ENCODE measurements around the gene TMEM171.

The TMEM171 gene, protein sequence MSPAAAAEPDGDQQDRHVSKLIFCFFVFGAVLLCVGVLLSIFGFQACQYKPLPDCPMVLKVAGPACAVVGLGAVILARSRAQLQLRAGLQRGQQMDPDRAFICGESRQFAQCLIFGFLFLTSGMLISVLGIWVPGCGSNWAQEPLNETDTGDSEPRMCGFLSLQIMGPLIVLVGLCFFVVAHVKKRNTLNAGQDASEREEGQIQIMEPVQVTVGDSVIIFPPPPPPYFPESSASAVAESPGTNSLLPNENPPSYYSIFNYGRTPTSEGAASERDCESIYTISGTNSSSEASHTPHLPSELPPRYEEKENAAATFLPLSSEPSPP

DNA sequence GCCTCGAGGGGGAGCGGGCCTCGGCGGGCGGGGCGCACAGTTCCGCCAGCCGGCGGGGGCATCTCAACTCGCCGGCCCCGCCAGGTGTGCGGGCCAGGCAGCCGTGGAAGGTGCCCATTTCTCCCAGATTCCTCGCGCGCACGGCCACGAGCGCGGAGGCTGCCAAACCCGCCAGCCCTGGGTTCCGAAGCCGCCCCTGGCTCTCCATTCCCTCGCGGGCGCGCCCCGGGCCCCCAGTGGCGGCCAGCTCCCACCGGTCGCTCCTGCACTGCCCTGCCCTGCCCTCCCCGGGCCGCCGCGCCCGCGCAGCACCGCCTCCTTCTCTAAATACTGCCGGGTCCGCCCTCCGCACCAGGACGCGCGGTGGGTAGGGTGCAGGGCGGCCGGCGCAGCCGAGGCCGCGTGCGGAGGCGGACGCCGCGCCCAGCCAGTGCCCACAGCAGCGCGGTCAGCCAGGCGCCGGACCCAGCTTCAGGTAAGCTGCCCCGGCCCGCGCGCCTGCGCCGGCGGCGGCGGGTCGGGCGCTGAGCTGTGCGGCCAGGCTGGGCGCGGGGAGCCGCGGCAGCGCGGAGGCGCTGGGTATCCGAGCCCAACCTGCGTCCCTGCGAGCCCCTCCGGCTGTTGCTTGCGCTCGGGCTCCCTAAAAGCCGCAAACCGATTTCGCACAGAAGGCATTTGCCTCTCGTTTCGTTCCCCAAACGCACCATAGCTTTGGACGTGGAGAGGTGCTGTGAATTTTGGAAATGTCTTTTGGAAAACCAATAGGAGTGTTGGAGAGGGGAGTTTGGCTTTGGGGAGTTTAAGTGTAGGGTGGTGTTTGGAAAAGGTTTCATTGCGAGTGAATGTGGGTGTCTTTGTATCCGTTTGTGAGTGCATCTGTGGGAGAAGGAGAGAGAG lies at the start of gene TMEM171:
Gene TMEM171 (plus strand): TSS at position 354 of the 897 bp plus-strand sequence. CDS start 2,799 bp downstream, outside the sequence.
- no peak for DNase-seq

DNA sequence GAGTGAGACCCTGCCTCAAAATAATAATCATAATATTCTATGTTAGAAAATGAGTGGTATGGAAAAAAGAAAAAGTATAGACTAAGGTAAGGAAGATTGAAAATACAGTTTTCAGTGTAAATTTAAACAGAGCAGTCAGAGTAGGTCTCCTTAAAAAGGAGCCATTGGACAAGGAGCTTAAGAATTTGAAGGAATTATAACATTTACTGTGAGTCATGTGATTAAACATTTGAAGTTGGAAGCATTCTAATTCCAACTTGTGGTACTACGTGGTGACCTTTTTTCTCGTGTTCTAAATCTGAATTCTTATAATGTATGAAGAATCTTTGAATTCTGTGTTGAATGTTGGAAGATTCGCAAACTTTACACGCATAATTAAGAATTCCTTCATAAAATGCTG lies 39.3 kb upstream of the TMEM171 start:
- DNase-seq: no peak

DNA sequence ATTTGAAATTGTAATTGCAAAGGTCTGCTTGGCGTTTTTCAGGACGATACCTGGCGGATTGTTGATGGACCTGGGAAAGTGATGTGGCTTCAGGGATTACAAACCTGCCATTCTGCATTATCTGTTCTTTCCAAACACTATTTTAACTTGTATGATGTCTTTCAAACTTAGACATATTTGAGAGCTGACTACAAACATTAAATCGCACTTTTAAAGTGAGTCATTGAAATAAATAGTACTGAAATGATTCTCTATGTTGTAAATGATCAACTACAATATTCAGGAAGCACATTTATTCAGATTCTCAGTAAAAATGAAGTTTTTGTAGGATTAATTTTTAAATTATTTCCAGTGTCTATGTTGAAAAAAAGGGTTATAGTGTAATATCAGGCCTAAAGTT lies 32.3 kb upstream of the TMEM171 start:
- DNase-seq: no peak

DNA sequence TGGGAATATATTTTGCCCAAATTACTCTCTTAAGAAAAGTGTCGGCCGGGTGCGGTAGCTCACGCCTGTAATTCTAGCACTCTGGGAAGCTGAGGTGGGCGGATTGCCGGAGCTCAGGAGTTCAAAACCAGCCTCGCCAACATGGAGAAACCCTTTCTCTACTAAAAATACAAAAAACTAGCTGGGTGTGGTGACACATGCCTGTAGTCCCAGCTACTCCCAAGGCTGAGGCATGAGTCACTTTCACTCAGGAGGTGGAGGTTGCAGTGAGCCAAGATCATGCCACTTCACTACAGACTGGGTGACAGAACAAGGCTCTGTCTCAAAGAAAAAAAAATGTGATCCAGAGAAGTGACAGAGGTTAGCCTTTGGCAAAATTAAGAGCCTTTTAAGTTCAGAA lies 26.4 kb upstream of the TMEM171 start:
- no peak for DNase-seq

DNA sequence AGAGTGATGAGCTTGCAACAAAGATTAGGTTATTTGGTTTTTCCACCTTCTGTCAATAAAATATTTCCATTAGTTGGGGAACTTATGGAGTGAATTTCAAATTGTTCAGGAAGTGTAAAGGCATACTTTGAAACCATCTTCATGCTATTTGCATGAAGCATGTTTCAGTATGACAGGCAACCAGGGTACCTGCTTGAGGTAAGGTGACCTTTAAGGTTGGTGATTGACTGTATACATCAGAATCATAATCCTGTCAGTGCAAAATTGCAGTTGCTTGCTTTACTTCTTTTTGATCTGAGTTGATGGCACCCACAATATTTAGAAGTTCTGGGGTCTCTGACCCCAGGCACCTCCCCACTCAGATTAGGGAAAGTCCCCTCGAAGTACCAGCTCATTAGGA lies 26.0 kb upstream of the TMEM171 start:
- DNase-seq: no peak

DNA sequence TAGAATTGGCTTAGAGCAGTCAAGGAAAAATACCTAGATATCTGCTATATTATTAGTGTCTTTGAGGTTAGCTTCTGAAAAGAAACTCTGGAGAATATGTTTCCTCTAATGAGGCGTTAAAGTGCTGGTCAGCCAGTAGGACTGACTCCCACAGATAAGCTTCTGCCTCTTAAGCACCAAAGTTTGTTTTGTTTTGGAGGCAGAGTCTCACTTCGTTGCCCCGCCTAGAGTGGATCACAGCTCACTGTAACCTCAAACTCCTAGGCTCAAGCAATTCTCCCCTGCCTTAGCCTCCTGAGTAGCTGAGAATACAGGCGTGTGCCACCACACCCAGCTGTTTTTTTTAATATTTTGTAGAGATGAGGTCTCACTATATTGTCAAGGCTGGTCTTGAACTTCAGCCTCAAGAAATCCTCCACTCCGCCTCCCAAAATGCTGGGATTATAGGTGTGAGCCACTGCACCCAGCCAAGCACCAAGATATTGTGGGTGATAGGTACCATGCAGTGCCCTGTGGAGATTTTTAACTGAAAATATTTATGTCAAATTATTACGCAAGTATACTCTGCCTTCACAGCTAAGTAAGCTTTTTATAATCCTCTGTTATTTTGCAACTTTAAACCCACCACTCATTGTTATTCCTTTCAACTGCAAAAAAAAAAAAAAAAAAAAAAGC lies 24.7 kb upstream of the TMEM171 start:
- DNase-seq: no peak

DNA sequence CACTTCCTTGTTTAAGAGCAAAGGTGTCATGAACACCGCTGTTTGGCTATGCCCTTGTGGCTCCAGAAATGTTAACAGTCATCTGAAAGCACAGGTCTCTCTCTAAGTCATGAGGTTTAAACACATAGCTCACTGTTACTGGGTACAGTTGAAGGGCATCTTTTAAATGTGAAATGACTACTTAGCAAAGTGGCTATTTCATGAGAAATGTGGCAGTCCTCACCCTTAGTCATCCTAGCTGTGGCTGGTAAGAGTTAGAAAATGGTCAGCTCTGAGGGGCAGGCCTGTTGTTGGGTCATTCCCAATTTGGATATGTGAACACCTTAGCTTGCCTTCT lies 24.2 kb upstream of the TMEM171 start:
- no peak for DNase-seq

DNA sequence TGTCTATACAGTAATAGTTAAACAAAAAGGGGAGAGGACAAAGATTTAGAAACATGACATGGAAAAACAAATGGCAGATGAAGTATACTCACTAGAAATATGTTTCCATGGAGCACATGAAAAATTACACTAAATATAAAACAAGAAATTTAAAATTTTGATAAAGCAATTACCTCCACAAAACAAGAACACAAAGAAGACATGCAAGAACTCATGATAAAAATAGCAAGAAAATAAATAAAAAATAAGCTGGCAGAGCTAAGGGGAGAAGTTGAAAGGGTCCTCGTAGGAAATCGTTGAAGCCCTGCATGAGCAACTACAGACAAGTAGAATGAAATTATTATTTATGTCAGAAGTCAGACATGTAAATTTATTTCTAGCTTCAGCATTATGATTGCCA lies 22.6 kb upstream of the TMEM171 start:
- no peak for DNase-seq

DNA sequence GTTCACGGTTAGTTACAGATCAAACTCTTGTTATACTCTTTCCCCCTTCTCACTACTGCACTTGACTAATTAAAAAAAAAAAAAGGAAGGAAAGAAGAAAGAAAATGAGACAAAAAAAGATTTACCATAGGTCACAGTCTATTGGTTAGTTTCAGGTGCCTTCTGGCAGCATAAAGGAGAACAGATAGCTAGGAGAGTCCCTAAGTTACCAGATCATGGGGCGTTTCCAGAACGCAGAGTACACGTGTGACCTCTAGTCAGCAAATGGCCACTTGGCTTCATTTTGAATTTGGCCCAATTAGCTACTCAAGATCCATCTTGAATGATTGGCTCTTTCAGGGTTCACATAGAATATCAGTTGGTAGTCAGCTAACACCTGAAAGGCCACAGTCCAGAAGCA lies 20.3 kb upstream of the TMEM171 start:
- DNase-seq: no peak

DNA sequence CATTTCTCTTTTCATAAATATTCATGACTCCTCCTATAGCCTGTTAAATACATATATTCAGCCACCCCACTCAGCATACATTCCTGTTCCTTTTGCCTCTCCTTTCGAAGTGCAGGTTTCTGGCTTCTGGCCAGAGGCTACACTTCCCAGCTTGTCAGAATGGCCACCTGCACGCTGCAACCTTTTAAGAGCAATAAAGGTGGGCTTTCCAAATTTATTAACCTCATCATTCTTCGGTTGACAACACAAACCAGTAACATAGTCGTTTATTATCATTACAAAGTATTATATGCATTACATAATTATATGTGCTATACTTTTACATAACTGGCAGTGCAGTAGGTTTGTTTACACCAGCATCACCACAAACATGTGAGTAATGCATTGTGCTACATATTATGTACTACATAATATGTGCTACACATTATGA lies 16.5 kb upstream of the TMEM171 start:
- DNase-seq: no peak

DNA sequence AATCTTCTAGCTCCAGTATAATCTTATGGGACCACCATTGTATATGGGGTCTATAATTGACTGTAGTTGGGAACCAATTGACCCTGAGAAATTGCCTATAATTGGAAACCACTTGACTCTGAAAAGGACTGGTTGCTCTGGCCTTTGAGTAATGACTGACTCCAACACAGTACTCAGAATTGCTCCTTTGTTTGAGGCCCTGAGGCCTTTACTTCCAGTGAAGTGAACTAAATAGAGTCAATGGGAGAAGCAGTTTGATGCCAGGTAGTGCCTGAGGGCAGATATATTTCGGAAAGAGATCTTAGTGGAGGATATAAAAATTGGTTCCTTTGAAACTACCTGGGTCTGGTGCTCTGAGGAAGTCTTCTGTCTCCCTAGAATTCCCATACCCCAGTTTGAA lies 16.0 kb upstream of the TMEM171 start:
- no peak for DNase-seq

DNA sequence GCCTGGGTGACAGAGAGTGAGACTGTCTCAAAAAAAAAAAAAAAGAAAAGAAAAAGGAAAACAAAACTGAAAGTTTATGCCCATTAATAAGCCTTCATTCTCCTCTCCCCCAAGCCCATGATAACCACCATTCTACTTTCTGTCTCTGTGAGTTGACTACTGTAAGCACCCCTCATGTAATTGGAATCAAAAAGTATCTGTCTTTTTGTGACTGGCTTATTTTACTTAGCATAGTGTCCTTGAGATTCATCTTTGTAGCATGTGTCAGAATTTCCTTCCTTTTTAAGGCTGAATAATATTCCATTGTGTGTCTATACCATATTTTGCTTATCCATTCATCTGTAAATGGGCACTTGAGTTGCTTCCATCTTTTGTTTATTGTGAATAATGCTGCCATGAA lies 14.0 kb upstream of the TMEM171 start:
- no peak for DNase-seq

DNA sequence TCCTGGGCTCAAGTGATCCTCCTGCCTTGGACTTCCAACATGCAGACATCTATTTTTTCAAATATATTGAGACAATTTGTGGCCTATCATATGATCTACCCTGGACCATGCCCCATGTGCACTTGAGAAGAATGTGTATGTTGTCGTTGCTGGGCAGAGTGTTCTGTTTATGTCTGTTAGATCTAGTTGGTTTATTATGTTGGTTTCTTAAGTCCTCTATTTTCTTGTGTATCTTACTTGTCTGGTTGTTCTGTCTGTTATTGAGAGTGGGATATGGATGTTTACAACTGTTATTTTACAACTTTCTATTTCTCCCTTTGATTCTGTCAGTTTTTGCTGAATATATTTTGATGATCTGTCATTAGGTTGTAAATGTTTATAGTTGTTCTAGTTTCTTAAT lies 10.2 kb upstream of the TMEM171 start:
- DNase-seq: no peak

DNA sequence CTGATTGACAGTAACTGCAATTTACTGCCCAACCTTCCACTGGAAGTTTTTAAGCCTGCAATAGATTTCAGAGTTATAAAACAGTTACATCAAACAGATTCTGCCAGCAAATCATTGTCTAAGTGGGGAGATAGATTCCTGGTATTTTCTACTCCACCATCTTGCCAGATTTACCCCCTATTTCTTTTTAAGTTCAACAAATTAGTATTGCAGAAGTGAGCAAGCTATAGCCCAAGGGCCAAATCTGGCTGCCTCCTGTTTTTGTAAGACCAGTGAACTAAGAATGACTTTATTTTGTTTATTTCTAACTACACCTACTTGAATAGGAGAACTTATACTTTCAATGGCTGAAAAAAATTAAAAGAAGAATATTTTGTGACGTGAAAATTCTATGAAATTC lies 8.8 kb upstream of the TMEM171 start:
- no peak for DNase-seq

DNA sequence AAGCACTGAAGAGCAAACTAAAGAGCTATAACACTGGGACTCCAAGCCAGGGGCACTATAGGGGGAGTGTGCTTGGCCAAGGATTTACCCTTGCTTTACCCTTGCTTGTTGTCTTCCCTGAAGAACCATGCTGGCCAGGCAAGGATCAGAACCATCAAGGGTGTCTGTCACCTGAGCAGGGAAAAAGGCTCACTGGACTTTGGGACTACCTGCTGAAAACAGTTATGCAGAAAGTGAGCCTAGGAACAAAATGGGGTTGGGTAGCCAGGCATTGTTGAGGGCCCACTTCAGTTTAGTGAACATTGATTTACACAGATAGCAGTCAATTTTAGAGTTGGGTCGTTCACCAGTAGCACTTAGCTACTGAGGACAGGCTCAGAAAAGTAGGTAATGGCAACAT lies 8.0 kb upstream of the TMEM171 start:
- no peak for DNase-seq

DNA sequence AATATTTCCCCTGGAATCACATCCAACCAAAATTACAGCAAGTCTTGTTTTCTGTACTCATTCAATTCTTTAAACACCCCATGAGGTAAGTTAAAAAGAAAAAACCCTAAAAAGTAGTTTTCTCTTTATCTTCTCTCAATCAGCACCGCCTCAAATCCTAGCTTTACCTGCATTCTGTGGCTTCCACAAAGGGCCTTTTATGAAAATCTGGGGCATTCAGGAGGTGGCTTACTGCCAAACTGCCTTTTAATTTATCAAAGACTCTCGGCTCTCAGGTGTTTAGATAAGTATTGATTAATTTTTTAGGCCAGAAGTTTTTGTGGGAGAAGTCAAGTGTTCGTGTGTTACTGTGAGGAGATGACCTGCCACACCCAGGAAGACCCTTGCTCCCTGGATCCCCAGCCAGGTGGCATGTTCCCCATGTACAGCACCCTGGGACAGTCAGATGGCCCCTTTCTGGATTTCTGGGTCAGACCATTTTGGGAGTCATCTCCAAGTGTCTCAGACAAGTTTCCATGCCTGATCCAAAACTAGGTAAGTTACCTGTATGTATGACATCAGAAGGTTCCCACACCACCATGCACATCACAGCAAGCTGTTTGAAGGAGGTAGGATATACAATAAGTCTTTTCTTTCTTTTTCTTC lies 6.2 kb upstream of the TMEM171 start:
- DNase-seq: no peak

DNA sequence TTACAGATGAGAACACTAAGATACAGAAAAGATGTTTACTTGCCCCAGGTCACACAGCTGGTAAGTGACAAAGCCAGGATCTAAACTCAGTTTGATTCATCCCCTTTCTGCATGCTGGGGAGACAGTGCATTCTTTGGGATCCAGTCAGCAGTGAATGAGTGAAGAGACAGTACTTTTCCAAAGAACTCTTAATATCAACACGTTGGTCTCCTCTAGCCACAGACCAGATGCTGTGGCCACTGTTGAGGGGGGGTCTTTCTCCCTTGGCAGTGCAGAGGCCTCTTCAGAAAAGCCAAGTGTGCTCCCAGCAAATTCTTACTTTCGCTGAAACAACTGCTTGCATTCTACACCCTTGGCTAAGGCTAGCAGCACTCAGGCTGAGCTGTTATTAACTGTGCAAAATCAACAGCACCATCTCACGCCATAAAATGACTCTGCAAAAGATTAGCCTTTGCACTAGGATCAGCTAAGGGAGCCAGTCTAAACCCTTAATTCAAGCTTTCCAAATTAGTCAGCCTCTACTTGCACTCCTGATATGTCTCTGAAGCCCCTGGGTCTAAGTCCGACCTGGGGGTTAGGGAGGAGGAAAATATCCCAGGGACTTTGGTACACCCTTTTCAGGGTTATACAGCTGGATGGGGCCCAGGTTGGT lies 4.8 kb upstream of the TMEM171 start:
- no peak for DNase-seq

DNA sequence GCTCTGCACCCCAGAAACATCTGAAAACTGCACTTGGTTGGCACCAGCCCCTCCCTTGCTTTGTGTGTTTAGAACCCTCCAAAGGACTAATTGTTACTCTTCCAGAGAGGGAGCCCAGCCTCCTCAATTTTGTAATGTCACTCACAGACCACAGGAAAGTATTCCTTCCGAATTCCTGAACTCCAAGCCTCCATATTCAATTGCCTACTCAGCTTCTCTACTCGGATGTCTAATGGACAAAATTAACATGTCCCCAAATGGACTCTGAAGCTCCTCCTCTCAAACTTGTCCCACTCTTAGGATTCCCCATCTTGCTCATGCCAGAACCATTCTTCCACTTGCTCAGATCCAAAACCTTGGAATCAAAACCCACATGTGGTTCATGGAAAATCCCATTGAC lies 3.9 kb upstream of the TMEM171 start:
- DNase-seq: no peak

DNA sequence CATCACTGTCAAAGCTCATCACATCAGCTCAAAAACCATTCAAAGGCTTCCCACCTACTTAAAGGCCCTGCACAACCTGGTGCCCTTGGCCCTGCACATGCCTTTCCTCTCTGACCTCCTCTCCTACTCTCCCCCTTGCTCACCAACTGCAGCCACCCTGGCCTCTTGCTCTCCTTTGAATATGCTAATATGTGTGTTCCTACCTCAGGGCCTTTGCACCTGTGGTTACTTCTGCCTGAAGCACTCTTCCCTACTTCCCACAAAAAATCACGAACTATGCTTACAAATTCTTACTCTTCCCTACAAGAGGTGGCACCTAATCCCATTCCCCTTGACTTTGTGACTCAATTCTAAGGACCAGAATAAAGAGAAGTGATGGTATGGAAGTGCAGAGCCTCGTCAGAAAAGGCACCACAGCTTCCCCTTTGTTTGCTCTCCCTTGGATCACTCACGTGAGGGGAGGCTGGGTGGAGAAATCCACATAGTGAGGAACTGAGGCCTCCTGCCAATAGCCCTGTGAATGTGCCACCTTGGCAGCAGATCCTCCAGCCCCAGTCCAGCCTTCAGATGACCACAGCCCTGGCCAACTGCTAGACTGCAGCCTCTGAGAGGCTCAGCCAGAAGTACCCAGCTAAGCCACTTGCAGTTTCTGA lies 3.2 kb upstream of the TMEM171 start:
- no peak for DNase-seq

DNA sequence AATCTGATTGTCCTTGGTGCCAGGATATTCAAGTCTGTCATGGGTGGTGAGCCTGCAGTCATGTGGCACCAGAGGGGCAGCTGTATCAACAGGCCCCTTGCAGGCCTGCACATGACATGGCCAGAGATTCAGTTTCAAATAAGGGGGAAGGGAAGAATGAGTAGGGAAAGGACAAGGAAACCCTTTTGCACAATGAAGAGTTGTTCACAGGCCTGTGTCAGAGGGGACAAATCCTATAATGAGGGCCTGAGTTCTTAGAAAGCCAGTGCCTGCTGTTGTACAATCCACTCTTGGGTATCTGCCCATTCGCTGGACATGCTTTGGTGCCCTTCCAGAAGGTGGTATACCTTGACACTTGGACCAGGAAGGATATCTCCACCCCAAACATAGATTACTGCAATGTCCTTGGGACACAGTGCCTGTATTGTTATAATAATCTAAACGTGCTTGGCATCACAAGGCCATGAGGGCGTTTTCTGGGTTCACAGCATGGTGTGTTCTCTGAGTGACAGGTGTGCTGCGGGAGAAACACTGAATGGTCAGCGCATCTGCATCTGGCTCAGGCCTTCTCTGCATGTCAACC lies 1.9 kb upstream of the TMEM171 start:
- no peak for DNase-seq

DNA sequence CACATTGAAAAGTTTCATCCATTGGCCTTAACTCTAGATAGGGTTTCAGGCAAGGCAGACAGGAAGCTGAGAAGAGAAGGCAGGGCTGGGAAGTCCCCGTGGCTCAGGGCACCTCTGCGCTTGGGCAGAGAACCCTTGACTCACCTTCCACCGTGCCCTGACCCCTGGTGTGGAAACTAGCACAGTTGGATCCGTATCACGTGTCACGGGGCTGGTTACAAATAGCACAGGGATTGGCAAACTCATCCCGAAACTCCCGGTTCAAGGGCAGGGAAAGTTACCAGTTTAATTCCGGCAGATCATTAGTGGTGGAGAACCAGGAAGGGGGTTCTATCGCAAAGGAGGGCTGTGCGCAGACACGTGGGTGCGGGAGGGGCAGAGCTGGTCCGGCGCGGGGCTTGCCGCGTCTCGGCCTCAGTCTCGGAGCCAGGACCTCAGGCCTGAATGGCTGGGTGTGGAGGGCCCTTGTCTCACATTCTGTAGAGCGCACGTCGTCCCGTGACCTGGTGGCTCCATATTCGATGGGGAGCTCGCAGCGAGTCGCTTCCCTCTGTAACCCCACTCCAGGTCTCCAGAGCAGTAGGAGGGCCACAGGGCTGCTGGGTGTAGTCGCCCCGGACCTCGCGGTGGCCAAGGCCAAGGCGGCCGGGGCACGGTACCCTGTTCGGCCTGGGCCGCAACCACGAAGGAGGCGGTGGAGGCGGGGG lies 771 bp upstream of the TMEM171 start:
- no peak for DNase-seq
